Spleen (tissue), 7 donors: ENCODE results near the gene PRRX2.

Experiments
- POLR2A ChIP-seq, 3 donors: fragments of 450-650 bp; IDR thresholded peaks; one replicate each; pipeline ENCODE4 v1.5.1; 2017; ENCODE audit warnings: antibody characterized with exemption in 3 of 3, mild to moderate bottlenecking in 1 of 3
- POLR2AphosphoS5 ChIP-seq, 3 donors: sonication (generic); formaldehyde crosslinking; IDR thresholded peaks; one replicate each; pipeline ENCODE4 v1.5.1; 2017; ENCODE audit warnings: antibody characterized with exemption in 3 of 3
- TF ChIP-seq, protein P1 (sequence below), 11 experiments: fragments of 200-600 bp in 7 of 11; fragments of 450-650 bp in 4 of 11; sonication (generic) in 4 of 11; IDR thresholded peaks in 8 of 11; conservative IDR thresholded peaks in 3 of 11; 1 replicate in 7 of 11; 2 replicates in 4 of 11; pipeline versions ENCODE4 v1.4.0 to v1.8.0; 2016 to 2021; ENCODE audit warnings: antibody characterized with exemption in 11 of 11, inconsistent platforms in 4 of 11, mild to moderate bottlenecking in 1 of 11
- donor health status: DM: no; HTN: no; CAD: no; lungs with moderate emphysema.
- donor health status: DM: no; HTN: no; CAD: no.
- donor health status: DM: no; HTN: no; CAD: no.

DNA sequence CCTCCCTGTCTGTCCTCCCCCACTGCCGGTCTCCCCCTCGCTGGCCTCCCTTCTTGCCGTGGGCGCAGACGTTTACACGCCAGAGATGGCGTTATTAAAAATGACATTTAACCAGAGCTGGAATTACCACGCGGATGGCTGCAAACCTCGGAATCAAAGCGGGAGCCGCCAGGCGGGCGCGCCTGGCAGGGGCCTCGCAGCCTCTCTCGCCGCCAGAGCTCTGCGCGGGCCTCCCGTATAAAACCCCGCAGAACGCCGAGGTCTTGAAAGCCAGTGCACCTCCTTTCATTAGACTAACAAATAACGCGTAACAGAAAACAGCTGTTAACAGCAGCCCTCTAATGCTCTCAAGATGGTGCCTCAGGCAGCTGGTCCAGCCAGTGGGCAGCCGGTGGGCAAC lies 10.2 kb downstream of the PRRX2 start:
- TF ChIP-seq POLR2A (IDR thresholded peaks at IDR 0.05) (no peak), POLR2AphosphoS5 (IDR thresholded peaks at IDR 0.05) (no peak)
- TF ChIP-seq, protein P1, sequence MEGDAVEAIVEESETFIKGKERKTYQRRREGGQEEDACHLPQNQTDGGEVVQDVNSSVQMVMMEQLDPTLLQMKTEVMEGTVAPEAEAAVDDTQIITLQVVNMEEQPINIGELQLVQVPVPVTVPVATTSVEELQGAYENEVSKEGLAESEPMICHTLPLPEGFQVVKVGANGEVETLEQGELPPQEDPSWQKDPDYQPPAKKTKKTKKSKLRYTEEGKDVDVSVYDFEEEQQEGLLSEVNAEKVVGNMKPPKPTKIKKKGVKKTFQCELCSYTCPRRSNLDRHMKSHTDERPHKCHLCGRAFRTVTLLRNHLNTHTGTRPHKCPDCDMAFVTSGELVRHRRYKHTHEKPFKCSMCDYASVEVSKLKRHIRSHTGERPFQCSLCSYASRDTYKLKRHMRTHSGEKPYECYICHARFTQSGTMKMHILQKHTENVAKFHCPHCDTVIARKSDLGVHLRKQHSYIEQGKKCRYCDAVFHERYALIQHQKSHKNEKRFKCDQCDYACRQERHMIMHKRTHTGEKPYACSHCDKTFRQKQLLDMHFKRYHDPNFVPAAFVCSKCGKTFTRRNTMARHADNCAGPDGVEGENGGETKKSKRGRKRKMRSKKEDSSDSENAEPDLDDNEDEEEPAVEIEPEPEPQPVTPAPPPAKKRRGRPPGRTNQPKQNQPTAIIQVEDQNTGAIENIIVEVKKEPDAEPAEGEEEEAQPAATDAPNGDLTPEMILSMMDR (IDR thresholded peaks at IDR 0.05 in 8 of 11, conservative IDR thresholded peaks at IDR 0.05 in 3 of 11): no peak
